ENCODE results near the gene PAM.
"Not testable (repeated sequence)": the region's sequence is repeated elsewhere in the genome, so short reads cannot be mapped to it uniquely, and the experiment has no call there.

The PAM gene

DNA sequence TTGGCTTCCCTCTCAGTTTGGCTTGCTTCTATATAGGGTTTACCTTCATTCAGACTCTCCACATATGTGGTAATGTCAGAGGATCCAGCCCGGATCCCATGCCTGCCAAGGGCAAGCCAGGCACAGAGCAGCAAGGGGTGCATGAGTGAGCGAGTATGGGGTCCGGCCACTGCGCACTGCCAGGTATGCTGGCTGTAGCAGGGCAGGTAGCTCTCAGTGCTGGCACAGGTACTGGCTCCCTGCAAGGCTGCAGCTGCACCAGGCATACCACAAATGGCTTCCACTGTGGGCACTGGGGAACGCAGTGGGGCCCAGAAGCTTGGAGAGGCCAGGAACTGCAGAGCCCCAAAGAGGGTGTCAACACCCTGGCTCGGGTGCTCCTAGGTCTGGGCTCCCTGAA is 278.6 kb downstream of the PAM start:
- TF ChIP-seq, protein P1, sequence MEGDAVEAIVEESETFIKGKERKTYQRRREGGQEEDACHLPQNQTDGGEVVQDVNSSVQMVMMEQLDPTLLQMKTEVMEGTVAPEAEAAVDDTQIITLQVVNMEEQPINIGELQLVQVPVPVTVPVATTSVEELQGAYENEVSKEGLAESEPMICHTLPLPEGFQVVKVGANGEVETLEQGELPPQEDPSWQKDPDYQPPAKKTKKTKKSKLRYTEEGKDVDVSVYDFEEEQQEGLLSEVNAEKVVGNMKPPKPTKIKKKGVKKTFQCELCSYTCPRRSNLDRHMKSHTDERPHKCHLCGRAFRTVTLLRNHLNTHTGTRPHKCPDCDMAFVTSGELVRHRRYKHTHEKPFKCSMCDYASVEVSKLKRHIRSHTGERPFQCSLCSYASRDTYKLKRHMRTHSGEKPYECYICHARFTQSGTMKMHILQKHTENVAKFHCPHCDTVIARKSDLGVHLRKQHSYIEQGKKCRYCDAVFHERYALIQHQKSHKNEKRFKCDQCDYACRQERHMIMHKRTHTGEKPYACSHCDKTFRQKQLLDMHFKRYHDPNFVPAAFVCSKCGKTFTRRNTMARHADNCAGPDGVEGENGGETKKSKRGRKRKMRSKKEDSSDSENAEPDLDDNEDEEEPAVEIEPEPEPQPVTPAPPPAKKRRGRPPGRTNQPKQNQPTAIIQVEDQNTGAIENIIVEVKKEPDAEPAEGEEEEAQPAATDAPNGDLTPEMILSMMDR (IDR thresholded peaks at IDR 0.05; ENCODE audit: insufficient read depth, low read depth, low read length, missing control alignments) = no peak
- H3K4me3 ChIP-seq (ENCODE audit: low read length) = no peak overlapping the region

DNA sequence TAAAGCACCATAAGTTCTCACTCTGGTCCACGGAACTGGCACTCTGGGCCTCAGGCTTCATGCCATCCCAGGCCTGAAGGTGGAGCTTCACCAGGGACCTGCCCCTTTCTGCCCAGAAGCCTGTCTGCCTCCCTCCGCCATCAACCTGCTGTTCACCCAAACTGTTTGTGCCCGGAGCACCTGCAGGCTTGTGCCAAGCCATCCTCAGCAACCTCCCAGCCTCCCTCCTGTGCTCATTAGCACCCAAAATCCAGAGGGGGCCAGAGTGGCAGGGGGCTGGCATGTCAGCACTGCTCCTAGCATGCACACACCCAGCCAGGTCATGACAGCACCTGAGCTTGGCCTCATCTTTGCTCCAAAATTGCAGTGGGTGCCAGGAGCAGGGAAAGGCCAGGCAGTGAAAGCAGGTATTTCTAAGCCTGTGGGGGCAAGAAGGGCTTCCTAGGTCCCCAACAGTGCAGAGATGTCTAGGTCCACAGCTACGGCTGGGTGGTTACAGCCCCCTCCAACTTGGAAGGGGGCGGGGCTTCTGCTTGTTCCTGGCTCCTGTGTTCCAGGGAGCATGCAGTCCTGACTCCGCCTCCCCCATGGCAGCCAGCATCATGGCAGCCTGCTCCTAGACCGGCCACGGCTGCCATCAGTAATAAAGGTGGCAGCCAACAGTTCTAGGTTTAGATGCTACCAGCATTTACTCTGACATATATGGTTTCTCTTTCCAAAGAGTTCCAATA is 279.7 kb downstream of the PAM start:
- DNase-seq (ENCODE audit: low read depth) = no peak
- no peak overlapping the region for H3K4me3 ChIP-seq (ENCODE audit: low read length)
- TF ChIP-seq, protein P1 (IDR thresholded peaks at IDR 0.05; ENCODE audit: insufficient read depth, low read depth, low read length, missing control alignments) = no peak

More for the DNA sequence above, 278.6 kb downstream of the PAM start:
- no peak for DNase-seq (ENCODE audit: low read depth)

DNA sequence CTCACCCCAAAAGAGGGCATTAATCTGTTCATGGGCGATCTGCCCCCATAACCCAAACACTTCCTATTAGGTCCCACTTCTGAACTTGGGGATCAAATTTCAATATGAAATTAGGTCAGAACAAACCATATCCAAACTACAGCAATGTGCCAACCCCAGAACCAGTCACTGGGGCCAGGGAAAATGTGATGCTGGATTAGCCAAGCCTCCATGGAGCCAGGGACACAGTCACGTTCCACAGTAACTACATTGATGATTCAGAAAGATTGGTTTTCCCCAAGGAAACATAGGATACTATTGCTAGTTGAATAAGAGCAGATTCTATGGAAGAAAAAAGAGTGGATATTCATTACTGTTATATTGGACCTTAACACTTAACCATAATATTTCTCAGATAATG is 280.6 kb downstream of the PAM start:
- no peak for DNase-seq (ENCODE audit: low read depth)
- no peak overlapping the region for H3K4me3 ChIP-seq (ENCODE audit: low read length)
- TF ChIP-seq, protein P1 (IDR thresholded peaks at IDR 0.05; ENCODE audit: insufficient read depth, low read depth, low read length, missing control alignments) = no peak

DNA sequence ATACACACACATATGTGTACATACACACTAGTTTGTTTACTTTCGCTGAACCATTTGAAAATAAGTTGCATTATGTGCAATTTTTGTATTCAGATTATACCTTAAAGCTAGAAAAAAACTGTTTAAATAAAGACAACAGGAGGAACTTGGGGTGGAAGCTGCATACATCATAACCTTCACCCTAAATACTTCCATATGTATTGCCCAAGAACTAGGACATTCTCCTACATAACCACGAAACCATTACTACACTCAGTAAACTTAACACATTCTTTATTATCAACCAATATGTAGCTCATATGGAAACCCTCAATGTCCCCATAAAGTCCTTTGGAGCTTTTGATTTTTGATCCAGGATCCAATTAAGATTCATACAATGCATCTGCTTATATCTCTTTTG is 281.5 kb downstream of the PAM start:
- DNase-seq (ENCODE audit: low read depth) = no peak
- TF ChIP-seq, protein P1 (IDR thresholded peaks at IDR 0.05; ENCODE audit: insufficient read depth, low read depth, low read length, missing control alignments) = no peak
- no peak overlapping the region for H3K4me3 ChIP-seq (ENCODE audit: low read length)

DNA sequence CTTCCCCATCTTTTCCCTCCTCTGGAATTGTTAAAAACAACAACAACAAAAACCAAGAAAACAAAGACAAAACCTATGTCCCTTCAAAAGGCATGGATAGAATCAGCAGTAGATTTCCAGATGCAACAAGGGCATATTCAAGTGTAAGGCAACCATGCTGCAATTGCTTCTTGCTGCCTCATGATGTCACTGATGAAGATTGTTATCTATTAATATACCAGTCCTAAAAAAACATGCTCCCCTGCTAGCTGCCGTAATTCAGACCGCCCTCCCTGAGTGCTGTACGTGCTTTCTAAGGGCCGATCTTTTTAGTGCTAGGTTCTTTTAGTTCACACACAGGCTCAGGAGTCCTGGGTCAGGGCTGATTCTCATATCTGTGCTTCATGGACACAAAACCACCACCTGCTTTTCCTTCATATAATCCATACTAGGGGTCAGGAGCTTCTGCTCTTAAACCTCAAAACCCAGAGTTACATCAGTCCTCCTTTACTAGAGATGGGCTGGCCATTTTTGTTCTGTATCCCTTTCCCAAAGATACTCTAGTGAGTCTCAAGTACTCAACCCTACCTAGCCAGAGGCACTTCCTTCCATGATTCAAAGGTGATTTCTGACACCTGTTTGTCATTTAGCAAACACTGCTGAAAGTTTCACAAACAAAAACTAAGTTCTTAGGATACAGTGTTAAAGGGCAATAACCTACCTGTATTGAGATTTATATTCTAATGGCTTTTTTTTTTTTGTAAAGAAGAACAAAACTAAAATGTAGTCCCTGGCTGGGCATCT is 282.8 kb downstream of the PAM start:
- no peak overlapping the region for H3K4me3 ChIP-seq (ENCODE audit: low read length)
- TF ChIP-seq, protein P1 (IDR thresholded peaks at IDR 0.05; ENCODE audit: insufficient read depth, low read depth, low read length, missing control alignments) = peak; percentile 14
- DNase-seq (ENCODE audit: low read depth) = peak; percentile 60

DNA sequence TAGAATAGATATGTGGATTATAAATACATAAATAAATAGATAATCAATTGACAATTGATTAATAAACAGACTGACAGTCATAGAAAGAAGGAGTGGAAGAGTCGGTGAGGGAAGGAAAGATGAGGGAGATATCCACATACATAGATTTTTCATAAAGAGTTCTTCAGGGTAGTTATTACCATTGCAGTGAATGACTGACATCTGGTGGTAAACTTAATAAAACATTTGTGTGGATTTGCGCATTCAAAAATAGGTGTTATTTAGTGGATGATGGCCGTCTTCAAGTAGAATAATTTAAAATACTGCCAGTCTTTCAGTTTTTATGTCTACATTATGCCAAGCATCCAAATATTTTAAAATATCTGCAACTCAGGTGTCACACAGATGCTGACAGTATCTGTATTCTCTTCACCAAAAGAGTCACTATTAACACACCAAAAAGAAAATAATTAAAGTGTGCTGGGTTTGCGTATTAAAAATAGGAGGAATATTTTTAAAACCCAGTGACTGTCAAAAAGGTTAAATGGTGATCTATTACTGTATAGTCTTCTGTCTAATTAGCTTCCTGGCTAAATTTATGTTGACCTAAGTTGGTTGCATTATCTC is 286.1 kb downstream of the PAM start:
- TF ChIP-seq, protein P1 (IDR thresholded peaks at IDR 0.05; ENCODE audit: insufficient read depth, low read depth, low read length, missing control alignments) = peak; percentile 46
- DNase-seq (ENCODE audit: low read depth) = peak; percentile 57
- H3K4me3 ChIP-seq (ENCODE audit: low read length) = no peak overlapping the region

DNA sequence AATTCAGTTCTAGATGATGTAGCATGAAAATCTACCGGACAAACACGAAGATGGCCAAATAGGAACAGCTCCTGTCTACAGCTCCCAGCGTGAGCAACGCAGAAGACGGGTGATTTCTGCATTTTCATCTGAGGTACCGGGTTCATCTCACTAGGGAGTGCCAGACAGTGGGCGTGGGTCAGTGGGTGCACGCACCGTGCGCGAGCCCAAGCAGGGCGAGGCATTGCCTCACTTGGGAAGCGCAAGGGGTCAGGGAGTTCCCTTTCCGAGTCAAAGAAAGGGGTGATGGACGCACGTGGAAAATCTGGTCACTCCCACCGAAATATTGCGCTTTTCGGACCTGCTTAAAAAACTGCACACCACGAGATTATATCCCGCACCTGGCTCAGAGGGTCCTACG is 291.6 kb downstream of the PAM start:
- H3K4me3 ChIP-seq (ENCODE audit: low read length); DNase-seq (ENCODE audit: low read depth): not testable (repeated sequence)
